Keratinocyte (primary cell): ENCODE data around the gene GALNT3. TPM values are rescaled to one million over a fixed set of nuclear protein-coding genes. Genes with fewer than 3 reads are reported as not detected.

Experiments
- DNase-seq: peaks from one replicate; pipeline ENCODE4 v3.0.0-alpha.2; 2011; ENCODE audit warnings: low read depth, missing footprints, low spot score
- FAIRE-seq: peaks from 2 replicates; lab custom pipeline; 2011; peaks lifted over from hg19 to GRCh38; lab: Jason Lieb, UNC
- H2AFZ ChIP-seq: 2 replicates; pipeline ENCODE4 v1.6.0; 2012; ENCODE audit warnings: low read length, control low read depth, inconsistent platforms; ENCODE audit not compliant: control insufficient read depth
- H3K27ac ChIP-seq: 2 replicates; pipeline ENCODE4 v1.5.1; 2011; ENCODE audit warnings: low read length; ENCODE audit not compliant: control insufficient read depth, insufficient read depth
- H3K27me3 ChIP-seq: 3 replicates; pipeline ENCODE4 v1.6.0; 2011; ENCODE audit warnings: low read length; ENCODE audit not compliant: control insufficient read depth, insufficient read depth; ENCODE audit errors: extremely low read depth
- H3K36me3 ChIP-seq, 2 experiments: 2 replicates in 1 of 2; 3 replicates in 1 of 2; pipeline ENCODE4 v1.5.1; 2011; ENCODE audit warnings: low read length in 2 of 2, mild to moderate bottlenecking in 1 of 2; ENCODE audit not compliant: control insufficient read depth in 2 of 2, insufficient read depth in 2 of 2; ENCODE audit errors: extremely low read depth in 1 of 2
- H3K4me1 ChIP-seq: 3 replicates; pipeline ENCODE4 v1.5.1; 2011; ENCODE audit warnings: low read length; ENCODE audit not compliant: control insufficient read depth, insufficient read depth; ENCODE audit errors: extremely low read depth
- H3K4me2 ChIP-seq: 3 replicates; pipeline ENCODE4 v1.6.0; 2011; ENCODE audit warnings: low read depth, low read length; ENCODE audit not compliant: control insufficient read depth, insufficient read depth; ENCODE audit errors: extremely low read depth
- H3K4me3 ChIP-seq, 3 experiments: fragments of 200-600 bp in 1 of 3; sonication (generic) in 1 of 3; 2 replicates in 2 of 3; 3 replicates in 1 of 3; pipeline ENCODE4 v1.5.1; 2011 to 2016; ENCODE audit warnings: low read length in 3 of 3, mild to moderate bottlenecking in 3 of 3, control low read depth in 2 of 3, inconsistent platforms in 1 of 3, low read depth in 1 of 3, mixed read lengths in 1 of 3, mixed run types in 1 of 3, moderate library complexity in 1 of 3; ENCODE audit not compliant: control insufficient read depth in 2 of 3, insufficient read depth in 2 of 3; ENCODE audit errors: extremely low read depth in 1 of 3
- H3K79me2 ChIP-seq: 2 replicates; pipeline ENCODE4 v1.6.0; 2012; ENCODE audit warnings: low read length; ENCODE audit not compliant: control insufficient read depth, insufficient read depth
- H3K9ac ChIP-seq: 3 replicates; pipeline ENCODE4 v1.6.0; 2011; ENCODE audit warnings: low read length; ENCODE audit not compliant: control insufficient read depth, insufficient read depth; ENCODE audit errors: extremely low read depth
- H3K9me1 ChIP-seq: 3 replicates; pipeline ENCODE4 v1.6.0; 2011; ENCODE audit warnings: low read length; ENCODE audit not compliant: control insufficient read depth, insufficient read depth; ENCODE audit errors: extremely low read depth
- H3K9me3 ChIP-seq: 2 replicates; pipeline ENCODE4 v1.5.1; 2012; ENCODE audit warnings: low read depth, low read length; ENCODE audit not compliant: control insufficient read depth
- H4K20me1 ChIP-seq: 3 replicates; pipeline ENCODE4 v1.6.0; 2011; ENCODE audit warnings: low read length; ENCODE audit not compliant: control insufficient read depth, insufficient read depth; ENCODE audit errors: extremely low read depth
- CTCF ChIP-seq, 3 experiments: IDR thresholded peaks in 1 of 3; conservative IDR thresholded peaks in 1 of 3; optimal IDR thresholded peaks in 1 of 3; 2 replicates in 2 of 3; 3 replicates in 1 of 3; pipeline versions ENCODE3 to v1.5.1; 2011; ENCODE audit warnings: low read length in 3 of 3, mild to moderate bottlenecking in 3 of 3, moderate library complexity in 2 of 3, control low read depth in 1 of 3, inconsistent platforms in 1 of 3; ENCODE audit not compliant: insufficient read depth in 2 of 3; ENCODE audit errors: extremely low read depth in 1 of 3
- EZH2 ChIP-seq: IDR thresholded peaks from one replicate; pipeline ENCODE4 v1.6.1; 2012; ENCODE audit warnings: inconsistent platforms, mild to moderate bottlenecking, low read length, moderate library complexity
- dilution Hi-C: fragments of 300-500 bp; cut with MboI; formaldehyde crosslinking; loops from one replicate; pipeline ENCODE4 v1.7.0; 2020; ENCODE audit warnings: low sequenced_read_pairs; ENCODE audit not compliant: extremely low pct_ligation_motif_present
- polyA plus RNA-seq, 5 experiments: library from polyadenylated mRNA; depleted of rRNA in 3 of 5; stranded (reverse) in 3 of 5; stranded (forward) in 1 of 5; unstranded in 1 of 5; fragments of >200 nt; gene quantifications; 1 replicate in 1 of 5; 2 replicates in 3 of 5; 3 replicates in 1 of 5; pipeline versions ENCODE4 v1.2.1 to v1.2.3, GENCODE V29; 2011 to 2012; ENCODE audit warnings: missing spikeins in 2 of 5, low read depth in 1 of 5, low replicate concordance in 1 of 5

Gene GALNT3
- polyA plus RNA-seq, 1 donor (not counting 4 experiments of a cell fraction or from before 2014, with no cell fraction given): 70.3 TPM

GRCh38 chr2:165837122-165837521 lies 43.1 kb upstream of the GALNT3 start:
- H3K9ac ChIP-seq: no peak overlapping the region
- H3K4me2 ChIP-seq: no peak overlapping the region
- no peak overlapping the region for H3K4me3 ChIP-seq
- H2AFZ ChIP-seq: no peak overlapping the region
- no peak overlapping the region for H3K27ac ChIP-seq
- dilution Hi-C loops: no loop called here
- H4K20me1 ChIP-seq: no peaks in the 10 kb centered on the region
- H3K9me3 ChIP-seq: no peaks in the 10 kb centered on the region
- H3K4me1 ChIP-seq: peaks cover 20% of the 10 kb centered on the region
- H3K27me3 ChIP-seq: no peaks in the 10 kb centered on the region
- H3K79me2 ChIP-seq: no peaks in the 10 kb centered on the region
- TF ChIP-seq CTCF (optimal IDR thresholded peaks at IDR 0.05 in 1 of 3, IDR thresholded peaks at IDR 0.05 in 1 of 3, conservative IDR thresholded peaks at IDR 0.05 in 1 of 3; ENCODE audit: extremely low read depth in 1 of 3, insufficient read depth in 2 of 3, low read length in 3 of 3) (no peak), EZH2 (no peak)
- H3K9me1 ChIP-seq: no peaks in the 10 kb centered on the region
- DNase-seq: no peak
- no peak for FAIRE-seq
- H3K36me3 ChIP-seq: no peaks in the 10 kb centered on the region

DNA sequence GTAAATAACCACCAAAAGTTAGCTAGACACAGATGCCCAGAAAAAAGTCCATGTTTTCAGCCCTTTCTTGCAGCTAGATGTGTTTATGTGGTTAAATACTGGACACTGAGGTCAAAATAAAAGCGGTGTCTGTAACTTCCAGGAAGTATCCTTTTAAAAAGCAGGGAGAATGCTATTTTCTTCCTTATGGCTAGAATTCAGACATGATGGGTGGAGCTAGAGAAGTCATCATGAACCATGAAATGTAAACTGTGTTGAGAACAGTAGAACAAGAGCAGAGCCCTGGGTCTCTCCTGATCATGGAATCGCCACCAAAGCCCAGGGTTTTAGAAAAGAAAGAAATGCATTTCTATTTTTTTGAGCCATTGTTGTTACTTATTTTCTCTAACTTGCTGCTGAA lies 41.3 kb upstream of the GALNT3 start:
- dilution Hi-C loops: no loop called here
- TF ChIP-seq EZH2: no peak
- no peak for TF ChIP-seq CTCF (optimal IDR thresholded peaks at IDR 0.05 in 1 of 3, IDR thresholded peaks at IDR 0.05 in 1 of 3, conservative IDR thresholded peaks at IDR 0.05 in 1 of 3; ENCODE audit: extremely low read depth in 1 of 3, insufficient read depth in 2 of 3, low read length in 3 of 3)
- peaks cover 24% of the 10 kb centered on the region for H3K4me1 ChIP-seq
- no peaks in the 10 kb centered on the region for H4K20me1 ChIP-seq
- H3K79me2 ChIP-seq: no peaks in the 10 kb centered on the region
- no peak overlapping the region for H3K27ac ChIP-seq
- FAIRE-seq (no peak), DNase-seq (no peak)
- H2AFZ ChIP-seq: no peak overlapping the region
- H3K36me3 ChIP-seq: no peaks in the 10 kb centered on the region
- no peaks in the 10 kb centered on the region for H3K9me3 ChIP-seq
- H3K4me2 ChIP-seq: no peak overlapping the region
- H3K9me1 ChIP-seq: no peaks in the 10 kb centered on the region
- no peak overlapping the region for H3K9ac ChIP-seq
- no peak overlapping the region for H3K4me3 ChIP-seq
- H3K27me3 ChIP-seq: no peaks in the 10 kb centered on the region
